OCI-LY7 (cell line): ENCODE measurements around the gene PSMD5. TPM values are rescaled to one million over a fixed set of nuclear protein-coding genes. Genes with fewer than 3 reads are reported as not detected.
A peak's percentile ranks its signal among the peaks of the same experiment; 100 is the strongest.

ENCODE experiments used
- BruUV-seq: library from RNA; stranded (reverse); fragments of 400-500 nt; replicated peaks from 2 replicates; lab custom pipeline; 2021; lab: Mats Ljungman, UMichigan
- CTCF ChIA-PET: fragments of 300-600 bp; sonication (Branson Sonifier 250); formaldehyde crosslinking; loops from one replicate; lab custom pipeline; 2022; ENCODE audit warnings: antibody characterized with exemption; ENCODE audit not compliant: unreplicated experiment; lab: Charles Lee
- POLR2A ChIA-PET: fragments of 300-600 bp; sonication (Branson Sonifier 250); formaldehyde crosslinking; loops from one replicate; lab custom pipeline; 2022; ENCODE audit warnings: antibody characterized with exemption; lab: Charles Lee
- DNase-seq: peaks from one replicate; pipeline ENCODE4 v3.0.0-alpha.2; 2015; ENCODE audit warnings: low spot score
- H2AFZ ChIP-seq: fragments of 200-600 bp; sonication (generic), shearing (Covaris generic); 2 replicates; pipeline ENCODE4 v1.6.1; 2014; ENCODE audit warnings: mild to moderate bottlenecking, antibody characterized with exemption, low read length, moderate library complexity
- H3K27ac ChIP-seq: fragments of 200-600 bp; sonication (generic); 2 replicates; pipeline ENCODE4 v1.5.1; 2014; ENCODE audit warnings: mixed run types, low read depth, mild to moderate bottlenecking, moderate library complexity, low read length, inconsistent platforms; ENCODE audit not compliant: poor library complexity, severe bottlenecking
- H3K36me3 ChIP-seq: fragments of 200-600 bp; sonication (generic); 2 replicates; pipeline ENCODE4 v1.6.1; 2014; ENCODE audit warnings: mild to moderate bottlenecking, antibody characterized with exemption, low read length, moderate library complexity, mixed read lengths; ENCODE audit not compliant: insufficient read depth
- H3K4me1 ChIP-seq: fragments of 200-600 bp; sonication (generic); 2 replicates; pipeline ENCODE4 v1.5.1; 2014; ENCODE audit warnings: mild to moderate bottlenecking, low read length; ENCODE audit not compliant: insufficient read depth, poor library complexity, severe bottlenecking
- H3K4me2 ChIP-seq: fragments of 200-600 bp; sonication (generic); 2 replicates; pipeline ENCODE4 v1.6.1; 2014; ENCODE audit warnings: mild to moderate bottlenecking, low read length
- H3K4me3 ChIP-seq: fragments of 200-600 bp; sonication (generic); 2 replicates; pipeline ENCODE4 v1.5.1; 2014; ENCODE audit warnings: mild to moderate bottlenecking, low read depth, low read length; ENCODE audit not compliant: poor library complexity, severe bottlenecking
- H3K79me2 ChIP-seq: fragments of 200-600 bp; sonication (generic); 2 replicates; pipeline ENCODE4 v1.6.1; 2016; ENCODE audit warnings: low read depth, mild to moderate bottlenecking, low read length, moderate library complexity, mixed read lengths; ENCODE audit not compliant: insufficient read depth
- H3K9me2 ChIP-seq: fragments of 200-600 bp; sonication (generic); 2 replicates; pipeline ENCODE4 v1.6.1; 2016; ENCODE audit warnings: mild to moderate bottlenecking, low read length, mixed read lengths; ENCODE audit not compliant: insufficient read depth
- H3K9me3 ChIP-seq: fragments of 200-600 bp; sonication (generic); 2 replicates; pipeline ENCODE4 v1.6.1; 2014; ENCODE audit warnings: mild to moderate bottlenecking, mixed run types, low read length, mixed read lengths
- H4K20me1 ChIP-seq: fragments of 200-600 bp; sonication (generic); 2 replicates; pipeline ENCODE4 v1.6.1; 2014; ENCODE audit warnings: mild to moderate bottlenecking, antibody characterized with exemption, low read length, moderate library complexity, mixed read lengths; ENCODE audit not compliant: insufficient read depth
- EZH2phosphoT487 ChIP-seq: fragments of 200-600 bp; sonication (generic); IDR thresholded peaks from 2 replicates; pipeline ENCODE4 v1.6.1; 2018; ENCODE audit warnings: low read depth, borderline replicate concordance, mild to moderate bottlenecking, mixed run types, antibody characterized with exemption, low read length, moderate library complexity, mixed read lengths
- intact Hi-C: fragments of 100-400 bp; cut with micrococcal nuclease; formaldehyde crosslinking; loops from one replicate; pipeline ENCODE4 v1.10.0; 2022; ENCODE audit not compliant: unreplicated experiment
- total RNA-seq, 2 experiments: library from RNA; depleted of rRNA in 1 of 2; stranded (reverse); fragments of >200 nt in 1 of 2; shearing (Covaris generic) in 1 of 2; gene quantifications; 2 replicates each; pipeline ENCODE4 v1.2.3, GENCODE V29; 2014 to 2022
- TF ChIP-seq, protein P1 (sequence below): fragments of 200-600 bp; sonication (generic); conservative IDR thresholded peaks from 2 replicates; pipeline ENCODE4 v1.5.1; 2014; ENCODE audit warnings: mild to moderate bottlenecking, antibody characterized with exemption, low read length, moderate library complexity, mixed read lengths

PSMD5 gene
- total RNA-seq, 2 experiments from 2014 or later = 12.0 to 33.3 TPM

- ChIA-PET CTCF (no interaction called here), POLR2A (interaction anchor here (0.6 to 4.6 kb wide), 6 partner anchors 12 to 174 kb away, joined by 4 to 50 read pairs (median 6); no protein-coding TSS in a partner anchor)
- TF ChIP-seq, protein P1, sequence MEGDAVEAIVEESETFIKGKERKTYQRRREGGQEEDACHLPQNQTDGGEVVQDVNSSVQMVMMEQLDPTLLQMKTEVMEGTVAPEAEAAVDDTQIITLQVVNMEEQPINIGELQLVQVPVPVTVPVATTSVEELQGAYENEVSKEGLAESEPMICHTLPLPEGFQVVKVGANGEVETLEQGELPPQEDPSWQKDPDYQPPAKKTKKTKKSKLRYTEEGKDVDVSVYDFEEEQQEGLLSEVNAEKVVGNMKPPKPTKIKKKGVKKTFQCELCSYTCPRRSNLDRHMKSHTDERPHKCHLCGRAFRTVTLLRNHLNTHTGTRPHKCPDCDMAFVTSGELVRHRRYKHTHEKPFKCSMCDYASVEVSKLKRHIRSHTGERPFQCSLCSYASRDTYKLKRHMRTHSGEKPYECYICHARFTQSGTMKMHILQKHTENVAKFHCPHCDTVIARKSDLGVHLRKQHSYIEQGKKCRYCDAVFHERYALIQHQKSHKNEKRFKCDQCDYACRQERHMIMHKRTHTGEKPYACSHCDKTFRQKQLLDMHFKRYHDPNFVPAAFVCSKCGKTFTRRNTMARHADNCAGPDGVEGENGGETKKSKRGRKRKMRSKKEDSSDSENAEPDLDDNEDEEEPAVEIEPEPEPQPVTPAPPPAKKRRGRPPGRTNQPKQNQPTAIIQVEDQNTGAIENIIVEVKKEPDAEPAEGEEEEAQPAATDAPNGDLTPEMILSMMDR = no peak
- no peak for TF ChIP-seq EZH2phosphoT487
- peak overlapping the region; percentile 9; the same call in 1 of the 2 replicates for H2AFZ ChIP-seq
- H3K4me2 ChIP-seq = peak overlapping the region; percentile 82
- peaks cover 21% of the 10 kb centered on the region for H3K36me3 ChIP-seq
- H3K9me2 ChIP-seq = no peaks in the 10 kb centered on the region
- H3K79me2 ChIP-seq = peaks cover 25% of the 10 kb centered on the region; the same call in 1 of the 2 replicates
- peak overlapping the region; percentile 87 for H3K27ac ChIP-seq
- H4K20me1 ChIP-seq = no peaks in the 10 kb centered on the region
- no peaks in the 10 kb centered on the region for H3K9me3 ChIP-seq
- peaks cover 80% of the 10 kb centered on the region for H3K4me1 ChIP-seq
- DNase-seq = no peak
- no TSS peak for BruUV-seq
- H3K4me3 ChIP-seq = peak overlapping the region; percentile 68
- intact Hi-C loops = loop anchor here (1.0 to 5.0 kb wide), 3 partner anchors 57 to 323 kb away; partner anchors contain the start of gene RAB14
Measured at GRCh38 chr9:120879446-120879845, 36.7 kb upstream of the PSMD5 start.

GRCh38 chr9:120878188-120879130 is 35.7 kb upstream of the PSMD5 start:
- Histone ChIP-seq H4K20me1 (no peaks in the 10 kb centered on the region), H3K9me2 (no peaks in the 10 kb centered on the region), H2AFZ (no peak overlapping the region; the same call in 1 of the 2 replicates), H3K27ac (peak overlapping the region; percentile 87), H3K4me2 (peak overlapping the region; percentile 82), H3K36me3 (peaks cover 31% of the 10 kb centered on the region), H3K79me2 (peaks cover 32% of the 10 kb centered on the region; the same call in 1 of the 2 replicates), H3K4me3 (peak overlapping the region; percentile 68), H3K4me1 (peaks cover 85% of the 10 kb centered on the region), H3K9me3 (no peaks in the 10 kb centered on the region)
- BruUV-seq = no TSS peak
- CTCF ChIA-PET = interaction anchor here (1.0 kb wide), 1 partner anchor 34 kb away, joined by 3 read pairs; no protein-coding TSS in a partner anchor
- intact Hi-C loops = loop anchor here (1.0 to 5.0 kb wide), 4 partner anchors 24 to 324 kb away; partner anchors contain the start of gene RAB14
- peak; percentile 58 for DNase-seq
- POLR2A ChIA-PET = interaction anchor here (0.7 to 4.6 kb wide), 8 partner anchors 8 to 194 kb away, joined by 3 to 50 read pairs (median 5); no protein-coding TSS in a partner anchor
- TF ChIP-seq, protein P1 = no peak
- no peak for TF ChIP-seq EZH2phosphoT487
